Measurements from ENCODE around the gene TGDS. TPM values are rescaled to one million over a fixed set of nuclear protein-coding genes. Genes with fewer than 3 reads are reported as not detected.

TGDS gene
- total RNA-seq, 1 donor from 2014 or later: 7.2 TPM

- no peak for DNase-seq (ENCODE audit: extremely low spot score, unreplicated experiment)
- Mint-ChIP-seq H3K36me3 (ENCODE audit: unreplicated experiment) (peaks cover 42% of the 10 kb centered on the region), H3K9me3 (ENCODE audit: unreplicated experiment) (no peaks in the 10 kb centered on the region), H3K4me3 (ENCODE audit: unreplicated experiment) (no peak overlapping the region), H3K27ac (ENCODE audit: unreplicated experiment) (no peak overlapping the region), H3K4me1 (ENCODE audit: unreplicated experiment) (no peaks in the 10 kb centered on the region), H3K27me3 (ENCODE audit: unreplicated experiment) (no peaks in the 10 kb centered on the region)
- no peak for TF ChIP-seq CTCF (IDR thresholded peaks at IDR 0.05)
These were observed 26.3 kb downstream of the TGDS start for GRCh38 chr13:94569615-94570014.

DNA sequence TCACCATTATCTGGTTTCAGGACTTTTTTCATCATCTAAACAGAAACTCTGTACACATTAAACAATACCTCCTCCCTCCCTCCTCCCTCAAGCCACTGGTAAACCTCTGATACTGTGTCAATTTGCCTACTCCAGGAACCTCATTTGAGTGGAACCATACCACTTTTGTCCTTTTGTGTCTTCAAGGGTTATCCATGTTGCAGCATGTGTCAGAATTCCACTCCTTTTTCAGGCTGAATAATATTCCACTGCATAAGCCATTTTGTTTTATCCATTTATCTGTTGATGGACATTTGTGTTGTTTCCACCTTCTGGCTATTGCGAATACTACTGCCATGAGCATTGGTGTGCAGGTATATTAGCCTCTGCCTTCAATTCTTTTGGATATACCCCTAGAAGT is 27.5 kb downstream of the TGDS start:
- Mint-ChIP-seq H3K4me3 (ENCODE audit: unreplicated experiment) (no peak overlapping the region), H3K9me3 (ENCODE audit: unreplicated experiment) (no peaks in the 10 kb centered on the region), H3K4me1 (ENCODE audit: unreplicated experiment) (no peaks in the 10 kb centered on the region), H3K36me3 (ENCODE audit: unreplicated experiment) (peaks cover 35% of the 10 kb centered on the region), H3K27me3 (ENCODE audit: unreplicated experiment) (no peaks in the 10 kb centered on the region), H3K27ac (ENCODE audit: unreplicated experiment) (no peak overlapping the region)
- TF ChIP-seq CTCF (IDR thresholded peaks at IDR 0.05): no peak
- DNase-seq (ENCODE audit: extremely low spot score, unreplicated experiment): no peak

DNA sequence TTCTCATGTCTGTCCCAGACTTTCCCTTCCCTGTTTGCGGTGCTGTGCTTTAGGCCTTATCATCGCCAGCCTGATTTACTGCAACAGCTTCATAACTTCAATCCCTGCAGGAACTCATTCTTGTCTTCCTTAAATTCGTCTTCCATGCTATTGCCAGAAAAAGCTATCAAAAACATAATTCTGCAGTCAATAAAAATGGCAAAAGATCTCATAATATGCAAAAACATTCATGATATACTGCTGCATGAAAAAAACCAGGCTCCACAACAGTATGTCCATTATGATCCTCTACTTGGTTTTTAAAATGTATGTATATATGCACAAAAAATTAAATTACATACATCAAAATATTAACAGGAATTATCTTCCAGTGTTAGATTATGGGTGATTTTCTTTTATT is 28.4 kb downstream of the TGDS start:
- H3K4me3 Mint-ChIP-seq (ENCODE audit: unreplicated experiment): no peak overlapping the region
- H3K27ac Mint-ChIP-seq (ENCODE audit: unreplicated experiment): no peak overlapping the region
- H3K9me3 Mint-ChIP-seq (ENCODE audit: unreplicated experiment): no peaks in the 10 kb centered on the region
- no peak for TF ChIP-seq CTCF (IDR thresholded peaks at IDR 0.05)
- H3K27me3 Mint-ChIP-seq (ENCODE audit: unreplicated experiment): no peaks in the 10 kb centered on the region
- no peak for DNase-seq (ENCODE audit: extremely low spot score, unreplicated experiment)
- no peaks in the 10 kb centered on the region for H3K4me1 Mint-ChIP-seq (ENCODE audit: unreplicated experiment)
- peaks cover 30% of the 10 kb centered on the region for H3K36me3 Mint-ChIP-seq (ENCODE audit: unreplicated experiment)

- H3K36me3 Mint-ChIP-seq (ENCODE audit: unreplicated experiment): no peaks in the 10 kb centered on the region
- H3K4me1 Mint-ChIP-seq (ENCODE audit: unreplicated experiment): no peaks in the 10 kb centered on the region
- no peaks in the 10 kb centered on the region for H3K27me3 Mint-ChIP-seq (ENCODE audit: unreplicated experiment)
- no peaks in the 10 kb centered on the region for H3K9me3 Mint-ChIP-seq (ENCODE audit: unreplicated experiment)
- no peak overlapping the region for H3K4me3 Mint-ChIP-seq (ENCODE audit: unreplicated experiment)
- no peak overlapping the region for H3K27ac Mint-ChIP-seq (ENCODE audit: unreplicated experiment)
- DNase-seq (ENCODE audit: extremely low spot score, unreplicated experiment): no peak
- no peak for TF ChIP-seq CTCF (IDR thresholded peaks at IDR 0.05)
These were observed 34.8 kb downstream of the TGDS start for GRCh38 chr13:94561126-94561525.

DNA sequence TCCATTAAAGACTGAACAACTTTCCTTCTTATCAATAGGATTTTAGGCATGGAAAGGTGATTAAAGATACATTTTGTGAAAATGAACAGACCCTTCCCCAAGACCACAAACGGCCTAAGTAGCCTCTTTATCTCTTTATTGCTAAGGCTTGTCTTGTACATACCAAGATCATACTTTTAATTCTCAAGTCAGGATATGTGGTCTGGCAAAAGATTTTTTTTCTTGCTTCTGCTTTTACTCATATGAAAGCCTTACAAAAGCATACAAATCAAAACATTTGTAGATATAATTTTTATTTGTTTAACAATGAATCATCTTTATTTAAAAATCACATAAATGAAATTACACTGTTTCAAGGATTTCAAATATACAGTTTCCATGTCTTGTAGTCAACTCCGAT is 35.8 kb downstream of the TGDS start:
- no peak for TF ChIP-seq CTCF (IDR thresholded peaks at IDR 0.05)

More for the DNA sequence above, 35.8 kb downstream of the TGDS start:
- DNase-seq (ENCODE audit: extremely low spot score, unreplicated experiment): no peak
- Mint-ChIP-seq H3K4me3 (ENCODE audit: unreplicated experiment) (no peak overlapping the region), H3K27me3 (ENCODE audit: unreplicated experiment) (no peaks in the 10 kb centered on the region), H3K36me3 (ENCODE audit: unreplicated experiment) (no peaks in the 10 kb centered on the region), H3K4me1 (ENCODE audit: unreplicated experiment) (no peaks in the 10 kb centered on the region), H3K27ac (ENCODE audit: unreplicated experiment) (no peak overlapping the region), H3K9me3 (ENCODE audit: unreplicated experiment) (no peaks in the 10 kb centered on the region)
